HCT116 (cell line): Measurements from ENCODE around the gene SEMA6A. TPM values are rescaled to one million over a fixed set of nuclear protein-coding genes. Genes with fewer than 3 reads are reported as not detected.

Experiments used
- ATAC-seq: fragments of 200-7000 bp; cut with Tn5 transposase; 2 replicates; pipeline ENCODE4 v1.9.1; 2020; ENCODE audit warnings: mild to moderate bottlenecking, moderate library complexity
- BruUV-seq: library from RNA; stranded (reverse); fragments of 400-500 nt; replicated peaks from 2 replicates; lab custom pipeline; 2021; lab: Mats Ljungman, UMichigan
- CTCF ChIA-PET: fragments of 300-600 bp; sonication (Branson Sonifier 250); formaldehyde crosslinking; loops from one replicate; lab custom pipeline; 2021; ENCODE audit warnings: antibody characterized with exemption; lab: Charles Lee
- POLR2A ChIA-PET: fragments of 300-600, 350-600 bp; sonication (Branson Sonifier 250); formaldehyde crosslinking; loops from one replicate; lab custom pipeline; 2021; ENCODE audit warnings: antibody characterized with exemption; lab: Charles Lee
- RAD21 ChIA-PET, 2 experiments: fragments of 300-600 bp; sonication (Branson Sonifier 250); formaldehyde crosslinking; loops; one replicate each; lab custom pipeline; 2023; ENCODE audit warnings: low total read pairs in 2 of 2; ENCODE audit not compliant: uncharacterized antibody in 2 of 2, unreplicated experiment in 2 of 2, low non-redundant PET in 1 of 2; lab: Charles Lee
- DNase-seq: peaks from one replicate; pipeline ENCODE4 v3.0.0-alpha.2; 2010; ENCODE audit warnings: low read depth, low spot score
- H2AFZ ChIP-seq: fragments of 200-600 bp; shearing (Covaris generic), sonication (generic); 2 replicates; pipeline ENCODE4 v1.6.1; 2017; ENCODE audit warnings: low read depth, mixed run types, mixed read lengths, antibody characterized with exemption, low read length; ENCODE audit not compliant: poor library complexity, severe bottlenecking
- H3K27ac ChIP-seq: 2 replicates; pipeline ENCODE4 v1.5.1; 2012; ENCODE audit warnings: low read depth, low read length
- H3K27me3 ChIP-seq: fragments of 200-600 bp; sonication (generic); 2 replicates; pipeline ENCODE4 v1.6.1; 2016; ENCODE audit warnings: mixed run types, low read length, mixed read lengths; ENCODE audit not compliant: insufficient read depth
- H3K36me3 ChIP-seq, 2 experiments: fragments of 200-500 bp in 1 of 2; fragments of 200-600 bp in 1 of 2; sonication (Bioruptor generic) in 1 of 2; sonication (generic) in 1 of 2; 2 replicates each; pipeline versions ENCODE4 v1.5.1 to v1.6.1; 2014 to 2016; ENCODE audit warnings: low read length in 2 of 2, inconsistent platforms in 1 of 2, mixed read lengths in 1 of 2, mixed run types in 1 of 2; ENCODE audit not compliant: insufficient read depth in 2 of 2, control insufficient read depth in 1 of 2
- H3K4me1 ChIP-seq, 2 experiments: fragments of 200-600 bp in 1 of 2; sonication (generic) in 1 of 2; 2 replicates each; pipeline versions ENCODE4 v1.5.1 to v1.6.1; 2012 to 2017; ENCODE audit warnings: low read length in 2 of 2, inconsistent platforms in 1 of 2, mild to moderate bottlenecking in 1 of 2, mixed read lengths in 1 of 2, mixed run types in 1 of 2, moderate library complexity in 1 of 2; ENCODE audit not compliant: insufficient read depth in 2 of 2, control insufficient read depth in 1 of 2
- H3K4me2 ChIP-seq: fragments of 200-600 bp; sonication (generic); 2 replicates; pipeline ENCODE4 v1.6.1; 2017; ENCODE audit warnings: mixed run types, low read length, mixed read lengths
- H3K4me3 ChIP-seq, 2 experiments: fragments of 200-600 bp in 1 of 2; sonication (generic) in 1 of 2; replicated peaks in 1 of 2; 2 replicates each; pipeline ENCODE4 v1.5.1; 2011 to 2016; ENCODE audit warnings: low read length in 2 of 2, control low read depth in 1 of 2, low read depth in 1 of 2, mild to moderate bottlenecking in 1 of 2, mixed read lengths in 1 of 2, mixed run types in 1 of 2
- H3K79me2 ChIP-seq: fragments of 200-600 bp; sonication (generic); 2 replicates; pipeline ENCODE4 v1.6.1; 2017; ENCODE audit warnings: mild to moderate bottlenecking, mixed run types, low read length, moderate library complexity, mixed read lengths; ENCODE audit not compliant: insufficient read depth
- H3K9ac ChIP-seq: fragments of 200-600 bp; sonication (generic); 2 replicates; pipeline ENCODE4 v1.6.1; 2016; ENCODE audit warnings: low read length, mixed read lengths
- H3K9me2 ChIP-seq: fragments of 200-600 bp; sonication (generic), shearing (Covaris generic); 2 replicates; pipeline ENCODE4 v1.6.1; 2017; ENCODE audit warnings: mixed run types, mild to moderate bottlenecking, moderate library complexity; ENCODE audit not compliant: insufficient read depth
- H3K9me3 ChIP-seq, 2 experiments: fragments of 200-500 bp in 1 of 2; fragments of 200-600 bp in 1 of 2; sonication (Bioruptor generic) in 1 of 2; sonication (generic) in 1 of 2; 2 replicates each; pipeline ENCODE4 v1.6.1; 2014 to 2017; ENCODE audit warnings: low read length in 2 of 2, mixed read lengths in 2 of 2, inconsistent platforms in 1 of 2, low read depth in 1 of 2, mild to moderate bottlenecking in 1 of 2, mixed run types in 1 of 2, moderate library complexity in 1 of 2; ENCODE audit not compliant: control insufficient read depth in 1 of 2, insufficient read depth in 1 of 2
- H4K20me1 ChIP-seq: fragments of 200-600 bp; sonication (generic), shearing (Covaris generic); 2 replicates; pipeline ENCODE4 v1.6.1; 2017; ENCODE audit warnings: mixed run types, mild to moderate bottlenecking, moderate library complexity; ENCODE audit not compliant: insufficient read depth
- CBX3 ChIP-seq: IDR thresholded peaks from 2 replicates; pipeline ENCODE4 v1.6.1; 2012; ENCODE audit warnings: low read depth
- CEBPB ChIP-seq: IDR thresholded peaks from 2 replicates; pipeline ENCODE4 v1.6.1; 2012; ENCODE audit warnings: low read depth
- CTCF ChIP-seq, 3 experiments: fragments of 200-600 bp in 1 of 3; sonication (generic) in 1 of 3; IDR thresholded peaks in 2 of 3; conservative IDR thresholded peaks in 1 of 3; 2 replicates each; pipeline ENCODE4 v1.5.1; 2012 to 2017; ENCODE audit warnings: low read depth in 2 of 3, low read length in 2 of 3, antibody characterized with exemption in 1 of 3, borderline replicate concordance in 1 of 3, control low read depth in 1 of 3, mild to moderate bottlenecking in 1 of 3, mixed read lengths in 1 of 3, mixed run types in 1 of 3, moderate library complexity in 1 of 3; ENCODE audit not compliant: insufficient read depth in 1 of 3
- EGR1 ChIP-seq: IDR thresholded peaks from 2 replicates; pipeline ENCODE4 v1.6.1; 2012; ENCODE audit warnings: low read depth
- ELF1 ChIP-seq: IDR thresholded peaks from 2 replicates; pipeline ENCODE4 v1.6.1; 2012; ENCODE audit warnings: low read depth, borderline replicate concordance
- REST ChIP-seq: IDR thresholded peaks from 2 replicates; pipeline ENCODE4 v1.6.1; 2012; ENCODE audit warnings: low read depth
- SP1 ChIP-seq: IDR thresholded peaks from 2 replicates; pipeline ENCODE4 v1.6.1; 2012; ENCODE audit warnings: low read depth
- SRF ChIP-seq: IDR thresholded peaks from 2 replicates; pipeline ENCODE4 v1.6.1; 2012; ENCODE audit warnings: low read depth
- TCF7L2 ChIP-seq: IDR thresholded peaks from 2 replicates; pipeline ENCODE4 v1.7.0; 2011; ENCODE audit warnings: borderline replicate concordance, inconsistent platforms; ENCODE audit not compliant: insufficient read depth, insufficient read length; ENCODE audit errors: extremely low read depth
- ZFX ChIP-seq: fragments of 450-650 bp; IDR thresholded peaks from 2 replicates; pipeline ENCODE4 v1.6.1; 2017
- ZNF274 ChIP-seq: fragments of 200-500 bp; sonication (Bioruptor generic); IDR thresholded peaks from 2 replicates; pipeline ENCODE4 v1.6.1; 2014; ENCODE audit warnings: mild to moderate bottlenecking, low read depth, low read length, inconsistent platforms
- intact Hi-C: fragments of 100-400 bp; cut with micrococcal nuclease; formaldehyde crosslinking; loops from 2 replicates; pipeline ENCODE4 v1.10.0; 2022
- total RNA-seq: library from RNA; stranded (reverse); gene quantifications from one replicate; pipeline ENCODE4 v1.2.1, GENCODE V29; 2021; ENCODE audit not compliant: unreplicated experiment

The SEMA6A gene
- total RNA-seq, 1 experiment from 2014 or later, result 6.7 TPM

DNA sequence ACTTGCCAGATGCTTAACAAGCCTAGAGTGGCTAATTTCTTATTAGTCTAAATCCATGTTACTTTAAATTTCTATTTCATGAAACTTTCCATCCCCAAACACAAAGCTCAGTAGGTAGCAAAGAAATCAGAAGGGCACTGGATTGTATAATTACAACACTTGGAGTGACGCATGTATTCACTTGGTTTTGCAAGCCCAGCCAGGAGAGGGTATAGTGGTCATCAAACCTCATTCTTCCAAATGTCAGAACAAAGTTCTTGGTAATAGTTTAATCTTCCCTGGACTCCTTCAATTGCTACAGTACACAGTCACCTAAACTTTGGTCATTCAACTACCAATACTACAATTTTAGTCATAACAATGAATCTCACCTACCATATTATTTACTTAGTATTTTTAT is 112.1 kb downstream of the SEMA6A start (continued):
- no peak for TF ChIP-seq REST

DNA sequence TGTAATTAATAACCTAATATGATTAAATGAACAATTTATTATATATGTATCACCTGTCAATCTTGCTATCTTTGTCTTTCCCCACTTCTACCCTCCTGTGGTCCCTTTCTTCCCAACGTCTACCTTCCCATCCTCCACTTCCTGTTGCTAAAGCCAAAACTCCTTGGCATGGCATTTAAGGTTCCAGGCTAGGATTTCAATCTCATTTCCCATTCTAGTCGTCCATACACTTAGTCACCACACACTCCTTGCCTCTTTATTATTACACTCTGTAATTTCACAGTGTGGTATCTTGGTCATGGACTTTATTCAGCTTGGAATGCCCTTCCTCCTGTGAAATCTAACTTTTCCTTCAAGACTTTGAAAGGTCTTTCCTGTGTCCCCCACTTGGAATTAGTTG is 115.3 kb downstream of the SEMA6A start:
- DNase-seq (no peak), ATAC-seq (no peak)
- no peak for TF ChIP-seq ZFX
- TF ChIP-seq ZNF274, result no peak
- no peak for TF ChIP-seq ELF1
- no peak for TF ChIP-seq SP1
- no peak for TF ChIP-seq CEBPB
- no peak for TF ChIP-seq CBX3
- TF ChIP-seq EGR1, result no peak
- no peak for TF ChIP-seq SRF
- TF ChIP-seq CTCF (IDR thresholded peaks at IDR 0.05 in 2 of 3, conservative IDR thresholded peaks at IDR 0.05 in 1 of 3; ENCODE audit: borderline replicate concordance in 1 of 3, insufficient read depth in 1 of 3, low read depth in 2 of 3, low read length in 2 of 3), result no peak
- TF ChIP-seq TCF7L2, result no peak
- ChIA-PET CTCF (no interaction called here), POLR2A (no interaction called here), RAD21 (no interaction called here)
- Histone ChIP-seq H3K4me2 (no peak overlapping the region), H3K27ac (no peak overlapping the region), H3K4me1 (no peaks in the 10 kb centered on the region), H2AFZ (no peak overlapping the region), H3K9me2 (no peaks in the 10 kb centered on the region), H3K27me3 (no peaks in the 10 kb centered on the region), H3K4me3 (no peak overlapping the region), H3K9ac (no peak overlapping the region), H3K79me2 (no peaks in the 10 kb centered on the region), H4K20me1 (no peaks in the 10 kb centered on the region), H3K9me3 (no peaks in the 10 kb centered on the region), H3K36me3 (no peaks in the 10 kb centered on the region)
- no TSS peak for BruUV-seq
- intact Hi-C loops, result no loop called here
